ENCODE data around the gene TLCD1. TPM values are rescaled to one million over a fixed set of nuclear protein-coding genes. Genes with fewer than 3 reads are reported as not detected.
"Not testable (repeated sequence)": the region's sequence is repeated elsewhere in the genome, so short reads cannot be mapped to it uniquely, and the experiment has no call there.

The TLCD1 gene
- total RNA-seq, 2 donors from 2014 or later = 5.3 to 19.6 TPM

DNA sequence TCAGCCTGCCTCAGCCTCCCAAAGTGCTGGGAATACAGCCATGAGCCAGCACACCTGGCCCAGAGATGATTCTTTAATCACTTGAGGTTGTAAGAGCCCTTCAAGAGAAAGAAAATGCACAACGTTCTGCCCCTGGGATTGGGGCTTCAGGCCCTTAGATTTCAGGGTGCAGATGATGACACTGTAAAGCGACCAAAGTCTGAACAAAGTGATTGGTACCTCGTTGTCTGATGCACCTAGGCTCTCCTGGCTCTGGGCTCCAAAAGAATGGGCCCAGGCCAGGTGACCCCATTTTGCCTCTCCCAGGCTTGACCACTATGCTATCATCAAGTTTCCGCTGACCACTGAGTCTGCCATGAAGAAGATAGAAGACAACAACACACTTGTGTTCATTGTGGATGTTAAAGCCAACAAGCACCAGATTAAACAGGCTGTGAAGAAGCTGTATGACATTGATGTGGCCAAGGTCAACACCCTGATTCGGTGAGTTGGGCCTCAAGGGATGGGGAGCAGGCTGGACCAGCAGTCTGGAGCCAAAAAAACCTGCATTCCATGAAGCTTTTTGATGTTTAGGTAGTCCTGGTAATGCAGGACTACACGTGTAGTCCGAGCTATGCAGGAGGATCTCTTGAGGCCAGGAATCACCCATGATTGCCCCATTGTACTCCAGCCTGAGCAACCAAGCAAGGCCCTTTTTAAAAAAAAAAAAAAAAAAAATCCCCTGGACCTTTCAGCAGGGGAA, 3.4 kb downstream of the TLCD1 start:
- Histone ChIP-seq H3K27ac (peak overlapping the region; percentile 83 to 99), H3K4me3 (no peak overlapping the region), H3K9me3 (no peaks in the 10 kb centered on the region), H3K4me1 (replicated peaks) (peaks cover 23% of the 10 kb centered on the region), H3K27me3 (replicated peaks; ENCODE audit: insufficient read depth) (no peaks in the 10 kb centered on the region), H3K36me3 (peaks cover 5 to 7% of the 10 kb centered on the region in 2 donors)
- TF ChIP-seq POLR2A (IDR thresholded peaks at IDR 0.05) (no peak), CTCF (IDR thresholded peaks at IDR 0.05) (no peak), POLR2AphosphoS5 (IDR thresholded peaks at IDR 0.05) (no peak)
- DNase-seq (ENCODE audit: low spot score) = no peak
- intact Hi-C loops (cut with DNase I) = loop anchor here (10.0 kb wide), 1 partner anchor 192 kb away; no protein-coding TSS in a partner anchor
- WGBS = 65% methylated on average over 7 of the region's 7 CpGs

GRCh38 chr17:28720997-28721329, 5.1 kb downstream of the TLCD1 start:
- not testable (repeated sequence) for H3K9me3 ChIP-seq; H3K36me3 ChIP-seq; H3K27me3 ChIP-seq (replicated peaks; ENCODE audit: insufficient read depth); DNase-seq (ENCODE audit: low spot score)
- H3K27ac ChIP-seq = peak overlapping the region; percentile 83 to 87
- intact Hi-C loops (cut with DNase I) = loop anchor here (10.0 kb wide), 1 partner anchor 194 kb away; no protein-coding TSS in a partner anchor
- 26% methylated on average over 19 of the region's 19 CpGs for WGBS
- peak overlapping the region; percentile 75 to 79 for H3K4me3 ChIP-seq
- H3K4me1 ChIP-seq (replicated peaks) = peaks cover 30% of the 10 kb centered on the region

DNA sequence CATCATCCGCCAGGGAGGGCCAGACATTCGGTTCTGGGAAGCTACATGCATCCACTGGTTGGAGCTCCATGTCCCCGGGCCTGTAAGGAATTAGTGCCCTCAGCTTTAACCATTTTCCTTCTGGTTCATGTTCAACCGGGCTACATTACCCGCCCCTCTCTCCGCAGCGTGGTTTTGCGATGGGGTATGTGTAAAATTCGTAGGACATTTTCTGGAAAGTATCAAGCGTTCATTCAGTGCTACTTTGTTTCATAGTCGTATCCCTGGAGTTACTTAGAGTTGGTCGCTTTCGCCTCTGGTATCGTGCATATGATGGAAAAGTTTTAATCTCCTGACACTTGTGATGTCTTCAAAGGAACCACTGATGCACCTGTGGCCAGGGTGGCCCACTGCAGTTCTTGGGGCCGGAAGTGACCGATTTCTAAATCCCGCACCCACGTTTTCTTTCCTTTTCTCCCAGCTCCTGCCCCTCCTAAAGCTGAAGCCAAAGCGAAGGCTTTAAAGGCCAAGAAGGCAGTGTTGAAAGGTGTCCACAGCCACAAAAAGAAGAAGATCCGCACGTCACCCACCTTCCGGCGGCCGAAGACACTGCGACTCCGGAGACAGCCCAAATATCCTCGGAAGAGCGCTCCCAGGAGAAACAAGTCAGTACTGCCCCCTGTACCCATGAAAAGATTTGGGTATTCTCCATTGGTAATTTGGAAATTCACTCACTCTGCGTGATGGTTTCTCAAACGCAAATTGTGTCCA, 5.6 kb downstream of the TLCD1 start:
- peak overlapping the region; percentile 83 to 87 for H3K27ac ChIP-seq
- H3K36me3 ChIP-seq = peaks cover 5 to 7% of the 10 kb centered on the region in 2 donors
- WGBS = 2% methylated on average over 30 of the region's 30 CpGs
- H3K27me3 ChIP-seq (replicated peaks; ENCODE audit: insufficient read depth) = no peaks in the 10 kb centered on the region
- peak overlapping the region; percentile 75 to 79 for H3K4me3 ChIP-seq
- TF ChIP-seq POLR2AphosphoS5 (IDR thresholded peaks at IDR 0.05) (no peak), CTCF (IDR thresholded peaks at IDR 0.05) (peak in 1 of 4 experiments; percentile 13)
- H3K4me1 ChIP-seq (replicated peaks) = peaks cover 30% of the 10 kb centered on the region
- intact Hi-C loops (cut with DNase I) = loop anchor here (10.0 kb wide), 1 partner anchor 194 kb away; no protein-coding TSS in a partner anchor
- no peak for DNase-seq (ENCODE audit: low spot score)
- H3K9me3 ChIP-seq = no peaks in the 10 kb centered on the region

- no peaks in the 10 kb centered on the region for H3K9me3 ChIP-seq
- H3K36me3 ChIP-seq = peaks cover 5 to 12% of the 10 kb centered on the region in 2 donors
- TF ChIP-seq POLR2AphosphoS5 (IDR thresholded peaks at IDR 0.05) (no peak), POLR2A (IDR thresholded peaks at IDR 0.05) (no peak), CTCF (IDR thresholded peaks at IDR 0.05) (no peak)
- H3K27ac ChIP-seq = peak overlapping the region; percentile 83 to 87
- peak overlapping the region; percentile 75 to 79 for H3K4me3 ChIP-seq
- WGBS = 23% methylated on average over 18 of the region's 18 CpGs
- H3K27me3 ChIP-seq (replicated peaks; ENCODE audit: insufficient read depth) = no peaks in the 10 kb centered on the region
- peaks cover 30% of the 10 kb centered on the region for H3K4me1 ChIP-seq (replicated peaks)
- no peak for DNase-seq (ENCODE audit: low spot score)
- intact Hi-C loops (cut with DNase I) = no loop called here
Measured at GRCh38 chr17:28719021-28719433, 7.0 kb downstream of the TLCD1 start.

DNA sequence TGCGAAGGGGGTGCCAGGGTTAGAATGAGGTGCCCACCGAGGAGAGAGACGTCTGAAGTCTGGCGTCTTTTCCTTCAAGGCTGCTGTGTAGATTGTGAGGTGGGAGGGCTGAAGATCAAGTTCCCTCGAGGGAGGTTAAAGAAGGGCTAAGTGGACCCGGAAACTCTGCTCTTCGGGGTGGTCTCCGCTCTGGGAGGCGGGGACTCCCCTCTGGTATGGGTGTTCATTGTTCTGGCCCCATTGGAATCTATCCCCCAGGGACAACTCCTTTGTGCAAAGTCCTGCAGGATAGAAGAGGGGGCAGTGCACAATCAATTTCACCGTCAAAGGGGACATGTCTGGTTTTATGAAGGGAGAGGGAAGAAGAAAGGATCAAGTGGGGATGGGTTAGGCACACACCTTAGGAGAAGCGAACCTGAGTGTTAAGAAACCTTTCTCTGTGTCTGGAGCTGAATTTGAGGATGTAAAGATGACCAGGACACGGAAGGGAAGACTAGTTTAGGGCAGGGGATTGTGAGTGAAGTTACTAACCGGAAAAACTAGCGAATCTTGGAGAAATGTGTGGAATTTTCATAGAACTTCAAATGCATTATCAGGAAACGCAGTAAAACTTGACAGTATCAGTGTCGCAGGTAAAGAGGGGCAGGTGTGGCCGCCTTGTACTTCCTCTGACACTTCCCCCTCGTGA, 7.6 kb downstream of the TLCD1 start:
- 29% methylated on average over 18 of the region's 18 CpGs for WGBS
- TF ChIP-seq CTCF (IDR thresholded peaks at IDR 0.05) = no peak
- no peak for TF ChIP-seq POLR2A (IDR thresholded peaks at IDR 0.05)
- TF ChIP-seq POLR2AphosphoS5 (IDR thresholded peaks at IDR 0.05) = no peak
- no peak for DNase-seq (ENCODE audit: low spot score)
- intact Hi-C loops (cut with DNase I) = no loop called here
- H3K36me3 ChIP-seq = peaks cover 5 to 14% of the 10 kb centered on the region in 2 donors
- H3K27ac ChIP-seq = peak overlapping the region; percentile 83 to 87
- peaks cover 30% of the 10 kb centered on the region for H3K4me1 ChIP-seq (replicated peaks)
- H3K9me3 ChIP-seq = no peaks in the 10 kb centered on the region
- peak overlapping the region; percentile 42 to 43 for H3K4me3 ChIP-seq
- no peaks in the 10 kb centered on the region for H3K27me3 ChIP-seq (replicated peaks; ENCODE audit: insufficient read depth)
